ENCODE measurements around the gene KCP.

KCP gene

GRCh38 chr7:128938544-128939074 is 28.1 kb upstream of the KCP start:
- DNase-seq = no peak

- DNase-seq = no peak
Observed at GRCh38 chr7:128937647-128938543, 27.4 kb upstream of the KCP start, which contains the start of gene IRF5. Gene IRF5 (plus strand): TSS chr7:128937927. CDS start chr7:128942082, 4,155 bp downstream.

GRCh38 chr7:128937271-128937646 is 26.8 kb upstream of the KCP start:
- no peak for DNase-seq

GRCh38 chr7:128936798-128937197 is 26.3 kb upstream of the KCP start:
- no peak for DNase-seq

GRCh38 chr7:128935342-128935730 is 24.8 kb upstream of the KCP start:
- no peak for DNase-seq

- DNase-seq = no peak
Observed at GRCh38 chr7:128934361-128935341, 24.1 kb upstream of the KCP start.

- DNase-seq = no peak
Observed at GRCh38 chr7:128933180-128933891, 22.8 kb upstream of the KCP start.

GRCh38 chr7:128932862-128933179 is 22.3 kb upstream of the KCP start:
- no peak for DNase-seq

GRCh38 chr7:128931965-128932861 is 21.7 kb upstream of the KCP start:
- no peak for DNase-seq

- DNase-seq = no peak
Observed at GRCh38 chr7:128931190-128931798, 20.8 kb upstream of the KCP start.

GRCh38 chr7:128928882-128929788 is 18.6 kb upstream of the KCP start:
- DNase-seq = no peak

GRCh38 chr7:128928159-128928813 is 17.8 kb upstream of the KCP start:
- no peak for DNase-seq

GRCh38 chr7:128924707-128925588 is 14.4 kb upstream of the KCP start:
- no peak for DNase-seq

GRCh38 chr7:128923411-128923800 is 12.9 kb upstream of the KCP start:
- DNase-seq = no peak

- DNase-seq = no peak
Observed at GRCh38 chr7:128922496-128923410, 12.2 kb upstream of the KCP start.

GRCh38 chr7:128921866-128922440 is 11.4 kb upstream of the KCP start:
- no peak for DNase-seq

Measured in GF-D8 (cell line).